Activated B cell treated with CpG ODN at 0.5 μM for 24 hours (primary cell): ENCODE results near the gene FAM9C. TPM values are rescaled to one million over a fixed set of nuclear protein-coding genes. Genes with fewer than 3 reads are reported as not detected.
A peak's percentile ranks its signal among the peaks of the same experiment; 100 is the strongest.

Experiments used
- ATAC-seq: fragments of 200-7000 bp; cut with Tn5 transposase; one replicate; pipeline ENCODE4 v1.10.0; 2021; ENCODE audit warnings: low read depth, mild to moderate bottlenecking, moderate library complexity
- CTCF ChIA-PET: fragments of 350-600 bp; sonication (Branson Sonifier 250); formaldehyde crosslinking; loops from one replicate; lab custom pipeline; 2021; ENCODE audit warnings: antibody characterized with exemption; lab: Charles Lee
- POLR2A ChIA-PET: fragments of 350-600 bp; sonication (Branson Sonifier 250); formaldehyde crosslinking; loops from one replicate; lab custom pipeline; 2021; ENCODE audit warnings: antibody characterized with exemption; lab: Charles Lee
- DNase-seq: peaks from one replicate; pipeline ENCODE4 v3.0.0; 2022
- H3K27ac Mint-ChIP-seq: one replicate; pipeline ENCODE4 v1.8.0; 2020; ENCODE audit warnings: mixed read lengths
- H3K27me3 Mint-ChIP-seq: one replicate; pipeline ENCODE4 v1.8.0; 2021; ENCODE audit warnings: mixed read lengths
- H3K36me3 Mint-ChIP-seq: one replicate; pipeline ENCODE4 v1.8.0; 2021; ENCODE audit warnings: low read depth, mixed read lengths
- H3K4me1 Mint-ChIP-seq: one replicate; pipeline ENCODE4 v1.8.0; 2021; ENCODE audit warnings: mixed read lengths
- H3K4me3 Mint-ChIP-seq: one replicate; pipeline ENCODE4 v1.8.0; 2020; ENCODE audit warnings: mild to moderate bottlenecking, mixed read lengths
- H3K9me3 Mint-ChIP-seq: one replicate; pipeline ENCODE4 v1.8.0; 2020; ENCODE audit warnings: mixed read lengths
- intact Hi-C: fragments of 100-400 bp; cut with micrococcal nuclease; formaldehyde crosslinking; loops from one replicate; pipeline ENCODE4 v1.15.1; 2024
- total RNA-seq: library from RNA; stranded (reverse); gene quantifications from 2 replicates; pipeline ENCODE4 v1.2.3, GENCODE V29; 2022
- TF ChIP-seq, protein P1 (sequence below): fragments of 200-600 bp; IDR thresholded peaks from one replicate; pipeline ENCODE4 v1.8.0; 2022; ENCODE audit warnings: antibody characterized with exemption, mild to moderate bottlenecking

Gene FAM9C
- total RNA-seq, 1 donor from 2014 or later = not detected

- ChIA-PET CTCF (no interaction called here), POLR2A (no interaction called here)
- Mint-ChIP-seq H3K27me3 (no peaks in the 10 kb centered on the region), H3K9me3 (peaks cover 8% of the 10 kb centered on the region), H3K4me3 (no peak overlapping the region), H3K36me3 (peaks cover 5% of the 10 kb centered on the region), H3K4me1 (peaks cover 30% of the 10 kb centered on the region), H3K27ac (no peak overlapping the region)
- ATAC-seq = no peak
- intact Hi-C loops = no loop called here
- no peak for DNase-seq
- TF ChIP-seq, protein P1, sequence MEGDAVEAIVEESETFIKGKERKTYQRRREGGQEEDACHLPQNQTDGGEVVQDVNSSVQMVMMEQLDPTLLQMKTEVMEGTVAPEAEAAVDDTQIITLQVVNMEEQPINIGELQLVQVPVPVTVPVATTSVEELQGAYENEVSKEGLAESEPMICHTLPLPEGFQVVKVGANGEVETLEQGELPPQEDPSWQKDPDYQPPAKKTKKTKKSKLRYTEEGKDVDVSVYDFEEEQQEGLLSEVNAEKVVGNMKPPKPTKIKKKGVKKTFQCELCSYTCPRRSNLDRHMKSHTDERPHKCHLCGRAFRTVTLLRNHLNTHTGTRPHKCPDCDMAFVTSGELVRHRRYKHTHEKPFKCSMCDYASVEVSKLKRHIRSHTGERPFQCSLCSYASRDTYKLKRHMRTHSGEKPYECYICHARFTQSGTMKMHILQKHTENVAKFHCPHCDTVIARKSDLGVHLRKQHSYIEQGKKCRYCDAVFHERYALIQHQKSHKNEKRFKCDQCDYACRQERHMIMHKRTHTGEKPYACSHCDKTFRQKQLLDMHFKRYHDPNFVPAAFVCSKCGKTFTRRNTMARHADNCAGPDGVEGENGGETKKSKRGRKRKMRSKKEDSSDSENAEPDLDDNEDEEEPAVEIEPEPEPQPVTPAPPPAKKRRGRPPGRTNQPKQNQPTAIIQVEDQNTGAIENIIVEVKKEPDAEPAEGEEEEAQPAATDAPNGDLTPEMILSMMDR = no peak
Measured at GRCh38 chrX:13059637-13060499, 15.4 kb upstream of the FAM9C start.

DNA sequence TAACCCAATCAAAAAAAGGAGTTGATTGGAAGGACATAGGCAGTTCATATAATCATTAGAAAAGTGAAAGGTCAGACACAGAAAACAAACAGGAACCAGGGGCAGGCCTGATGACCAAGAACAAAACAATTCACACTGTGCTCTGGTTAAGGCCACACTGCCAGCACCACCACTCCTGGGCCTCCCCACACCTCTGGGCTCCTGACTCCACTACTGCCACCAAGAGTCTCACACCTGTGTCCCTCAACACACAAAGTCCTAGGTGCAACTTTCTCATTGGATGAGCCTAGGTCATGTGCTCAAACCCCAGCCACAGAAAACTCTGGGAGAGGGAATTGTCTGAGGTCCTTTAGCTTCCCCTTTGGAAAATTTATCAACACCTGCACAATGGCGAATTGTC is 11.1 kb upstream of the FAM9C start:
- peak overlapping the region; percentile 12 for H3K27ac Mint-ChIP-seq
- H3K4me1 Mint-ChIP-seq = peaks cover 57% of the 10 kb centered on the region
- ChIA-PET POLR2A (no interaction called here), CTCF (no interaction called here)
- no peak overlapping the region for H3K4me3 Mint-ChIP-seq
- TF ChIP-seq, protein P1 = no peak
- intact Hi-C loops = no loop called here
- DNase-seq (no peak), ATAC-seq (no peak)
- no peaks in the 10 kb centered on the region for H3K27me3 Mint-ChIP-seq
- H3K9me3 Mint-ChIP-seq = no peaks in the 10 kb centered on the region
- H3K36me3 Mint-ChIP-seq = no peaks in the 10 kb centered on the region

GRCh38 chrX:13053171-13053570 is 8.8 kb upstream of the FAM9C start:
- no peak for ATAC-seq
- intact Hi-C loops = no loop called here
- H3K27me3 Mint-ChIP-seq = no peaks in the 10 kb centered on the region
- H3K9me3 Mint-ChIP-seq = no peaks in the 10 kb centered on the region
- H3K36me3 Mint-ChIP-seq = no peaks in the 10 kb centered on the region
- H3K27ac Mint-ChIP-seq = peak overlapping the region; percentile 66
- no peak for DNase-seq
- POLR2A ChIA-PET = interaction anchor here (0.9 to 1.8 kb wide), 3 partner anchors 39 to 97 kb away, joined by 3 to 5 read pairs (median 3); partner anchors contain the start of gene TMSB4X
- CTCF ChIA-PET = interaction anchor here (0.8 kb wide), 1 partner anchor 51 kb away, joined by 3 read pairs; no protein-coding TSS in a partner anchor
- H3K4me3 Mint-ChIP-seq = no peak overlapping the region
- TF ChIP-seq, protein P1 = no peak
- peaks cover 50% of the 10 kb centered on the region for H3K4me1 Mint-ChIP-seq

DNA sequence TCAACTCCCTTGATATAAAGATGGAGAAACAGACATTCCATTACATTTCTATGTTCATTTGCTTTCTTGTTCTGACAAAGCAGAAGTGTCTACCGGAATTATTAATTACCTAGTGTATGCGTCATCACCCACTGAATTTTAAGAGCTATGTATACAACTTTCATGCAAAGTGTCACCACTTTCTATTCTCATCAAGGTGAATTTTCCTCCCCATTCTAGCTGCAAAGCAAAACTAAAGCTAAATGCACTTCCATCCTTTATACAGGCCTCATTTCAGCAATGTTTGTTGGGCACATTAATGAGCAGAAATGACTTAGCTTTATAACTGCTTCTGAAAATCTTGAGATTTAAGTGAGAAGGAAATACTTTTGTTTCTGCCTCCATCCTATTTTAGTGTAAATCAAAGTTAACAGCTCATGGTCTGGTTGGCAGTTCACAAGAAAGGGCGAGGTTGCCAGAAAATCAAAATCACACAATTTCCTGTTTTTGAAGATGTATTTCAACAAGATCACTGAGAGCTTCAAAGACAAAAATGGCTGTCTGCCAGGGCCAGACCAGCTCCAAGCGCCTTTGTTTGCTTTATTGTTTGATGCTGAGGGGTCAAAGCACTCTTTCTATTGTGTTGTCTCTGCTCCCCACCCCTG is 7.2 kb upstream of the FAM9C start:
- Mint-ChIP-seq H3K4me1 (peaks cover 57% of the 10 kb centered on the region), H3K4me3 (peak overlapping the region; percentile 19), H3K36me3 (no peaks in the 10 kb centered on the region), H3K27ac (peak overlapping the region; percentile 82), H3K27me3 (no peaks in the 10 kb centered on the region), H3K9me3 (no peaks in the 10 kb centered on the region)
- ChIA-PET POLR2A (interaction anchor here (0.6 to 2.8 kb wide), 17 partner anchors 16 to 205 kb away, joined by 3 to 26 read pairs (median 6); partner anchors contain the start of gene TMSB4X), CTCF (interaction anchor here (1.1 to 1.3 kb wide), 2 partner anchors 18 to 41 kb away, joined by 4 to 10 read pairs; no protein-coding TSS in a partner anchor)
- intact Hi-C loops = loop anchor here (1.0 to 2.0 kb wide), 6 partner anchors 23 to 101 kb away; no protein-coding TSS in a partner anchor
- ATAC-seq (peak; percentile 71), DNase-seq (no peak)
- TF ChIP-seq, protein P1 = no peak

- CTCF ChIA-PET = interaction anchor here (1.1 to 1.3 kb wide), 2 partner anchors 18 to 41 kb away, joined by 4 to 10 read pairs; no protein-coding TSS in a partner anchor
- Mint-ChIP-seq H3K27ac (peak overlapping the region; percentile 82), H3K36me3 (no peaks in the 10 kb centered on the region), H3K27me3 (no peaks in the 10 kb centered on the region), H3K9me3 (no peaks in the 10 kb centered on the region), H3K4me3 (no peak overlapping the region), H3K4me1 (peaks cover 61% of the 10 kb centered on the region)
- ATAC-seq (no peak), DNase-seq (no peak)
- POLR2A ChIA-PET = interaction anchor here (0.7 to 2.8 kb wide), 16 partner anchors 16 to 206 kb away, joined by 3 to 26 read pairs (median 6); partner anchors contain the start of gene TMSB4X
- TF ChIP-seq, protein P1 = no peak
- intact Hi-C loops = loop anchor here (1.0 to 2.0 kb wide), 6 partner anchors 23 to 101 kb away; no protein-coding TSS in a partner anchor
Measured at GRCh38 chrX:13051167-13051528, 6.7 kb upstream of the FAM9C start.
